NCI-H2196 treated with DMSO at 0.1 percent for 48 hours (cell line): ENCODE measurements around the gene WIPF3.

Experiments
- DNase-seq: peaks from one replicate; lab custom pipeline; 2025; ENCODE audit not compliant: unreplicated experiment; lab: John Stamatoyannopoulos, UW

Gene WIPF3

GRCh38 chr7:29906200-29907022 is 100.1 kb downstream of the WIPF3 start:
- no peak for DNase-seq

GRCh38 chr7:29914180-29914579 is 107.9 kb downstream of the WIPF3 start:
- DNase-seq: no peak

- DNase-seq: no peak
These were observed 109.3 kb downstream of the WIPF3 start for GRCh38 chr7:29915481-29916215.

- no peak for DNase-seq
These were observed 111.3 kb downstream of the WIPF3 start for GRCh38 chr7:29917641-29918040.

- no peak for DNase-seq
These were observed 112.5 kb downstream of the WIPF3 start for GRCh38 chr7:29918850-29919249.

GRCh38 chr7:29919790-29920189 is 113.5 kb downstream of the WIPF3 start:
- no peak for DNase-seq

- no peak for DNase-seq
These were observed 114.2 kb downstream of the WIPF3 start for GRCh38 chr7:29920491-29920890.

- peak; percentile 34 for DNase-seq
These were observed 115.2 kb downstream of the WIPF3 start for GRCh38 chr7:29921404-29922010.

- DNase-seq: no peak
These were observed 116.8 kb downstream of the WIPF3 start for GRCh38 chr7:29922921-29923700.

- no peak for DNase-seq
These were observed 117.7 kb downstream of the WIPF3 start for GRCh38 chr7:29924006-29924405.

GRCh38 chr7:29924684-29925083 is 118.4 kb downstream of the WIPF3 start:
- DNase-seq: no peak

- DNase-seq: no peak
These were observed 119.9 kb downstream of the WIPF3 start for GRCh38 chr7:29926216-29926615.

GRCh38 chr7:29926741-29927140 is 120.4 kb downstream of the WIPF3 start:
- DNase-seq: no peak

GRCh38 chr7:29929018-29929807 is 122.9 kb downstream of the WIPF3 start:
- no peak for DNase-seq

- no peak for DNase-seq
These were observed 128.8 kb downstream of the WIPF3 start for GRCh38 chr7:29935111-29935510.

- DNase-seq: no peak
These were observed 130.8 kb downstream of the WIPF3 start for GRCh38 chr7:29937132-29937531.

GRCh38 chr7:29940199-29940598 is 133.9 kb downstream of the WIPF3 start:
- DNase-seq: no peak

- no peak for DNase-seq
These were observed 139.0 kb downstream of the WIPF3 start for GRCh38 chr7:29945259-29945809.

- DNase-seq: no peak
These were observed 140.3 kb downstream of the WIPF3 start for GRCh38 chr7:29946428-29947186.
